DOHH2 (cell line): ENCODE results near the gene ZNF654.
"Not testable (repeated sequence)": the region's sequence is repeated elsewhere in the genome, so short reads cannot be mapped to it uniquely, and the experiment has no call there.

Experiments
- H3F3A ChIP-seq: fragments of 200-600 bp; sonication (generic), shearing (Covaris generic); 2 replicates; pipeline ENCODE4 v1.6.0; 2016; ENCODE audit warnings: antibody characterized with exemption, mild to moderate bottlenecking; ENCODE audit not compliant: control insufficient read depth, insufficient read depth
- H3K27ac ChIP-seq: fragments of 200-600 bp; sonication (generic); 2 replicates; pipeline ENCODE4 v1.5.1; 2014; ENCODE audit warnings: low read depth, mild to moderate bottlenecking, low read length, moderate library complexity
- H3K27me3 ChIP-seq: fragments of 200-600 bp; sonication (generic); 2 replicates; pipeline ENCODE4 v1.6.1; 2014; ENCODE audit warnings: mild to moderate bottlenecking, low read length, mixed read lengths; ENCODE audit not compliant: control insufficient read depth
- H3K36me3 ChIP-seq: fragments of 200-600 bp; sonication (generic); 2 replicates; pipeline ENCODE4 v1.6.1; 2014; ENCODE audit warnings: mild to moderate bottlenecking, low read length, moderate library complexity, mixed read lengths; ENCODE audit not compliant: control insufficient read depth
- H3K4me1 ChIP-seq: fragments of 200-600 bp; sonication (generic); 2 replicates; pipeline ENCODE4 v1.6.1; 2014; ENCODE audit warnings: mild to moderate bottlenecking, low read length, mixed read lengths; ENCODE audit not compliant: control insufficient read depth
- H3K4me2 ChIP-seq: fragments of 200-600 bp; sonication (generic); 2 replicates; pipeline ENCODE4 v1.6.0; 2014; ENCODE audit warnings: mild to moderate bottlenecking, low read length, moderate library complexity
- H3K4me3 ChIP-seq: fragments of 200-600 bp; sonication (generic); 2 replicates; pipeline ENCODE4 v1.5.1; 2014; ENCODE audit warnings: mild to moderate bottlenecking, low read length, mixed read lengths
- H3K79me2 ChIP-seq: fragments of 200-600 bp; sonication (generic); 2 replicates; pipeline ENCODE4 v1.6.1; 2014; ENCODE audit warnings: mild to moderate bottlenecking, low read length, mixed read lengths; ENCODE audit not compliant: control insufficient read depth
- H3K9me2 ChIP-seq: fragments of 200-600 bp; sonication (generic); replicated peaks from 2 replicates; pipeline ENCODE4 v1.6.1; 2014; ENCODE audit warnings: mild to moderate bottlenecking, low read length, mixed read lengths; ENCODE audit not compliant: control insufficient read depth
- H3K9me3 ChIP-seq: fragments of 200-600 bp; sonication (generic); 2 replicates; pipeline ENCODE4 v1.6.1; 2014; ENCODE audit warnings: antibody characterized with exemption, low read length, mixed read lengths; ENCODE audit not compliant: control insufficient read depth, insufficient read depth
- H4K20me1 ChIP-seq: fragments of 200-600 bp; sonication (generic); 2 replicates; pipeline ENCODE4 v1.6.0; 2014; ENCODE audit warnings: low read depth, mild to moderate bottlenecking, antibody characterized with exemption, low read length, moderate library complexity; ENCODE audit not compliant: control insufficient read depth, insufficient read depth
- EZH2phosphoT487 ChIP-seq: fragments of 200-600 bp; sonication (generic); IDR thresholded peaks from 2 replicates; pipeline ENCODE4 v1.6.1; 2017; ENCODE audit warnings: borderline replicate concordance, mild to moderate bottlenecking, antibody characterized with exemption, low read length, moderate library complexity, mixed read lengths
- TF ChIP-seq, protein P1 (sequence below): fragments of 200-600 bp; sonication (generic); IDR thresholded peaks from one replicate; pipeline ENCODE4 v1.5.1; 2014; ENCODE audit warnings: antibody characterized with exemption, mild to moderate bottlenecking, low read depth, low read length; ENCODE audit not compliant: poor library complexity, severe bottlenecking

The ZNF654 gene

GRCh38 chr3:88058581-88059379 is at the start of gene ZNF654, which contains the start of gene CGGBP1:
TSS of gene ZNF654 (plus strand) at chr3:88059255. CDS start at chr3:88059320, 65 bp downstream.
TSS of gene CGGBP1 (minus strand) at chr3:88059005. CDS start at chr3:88055976, 3,029 bp downstream.
- TF ChIP-seq, protein P1, sequence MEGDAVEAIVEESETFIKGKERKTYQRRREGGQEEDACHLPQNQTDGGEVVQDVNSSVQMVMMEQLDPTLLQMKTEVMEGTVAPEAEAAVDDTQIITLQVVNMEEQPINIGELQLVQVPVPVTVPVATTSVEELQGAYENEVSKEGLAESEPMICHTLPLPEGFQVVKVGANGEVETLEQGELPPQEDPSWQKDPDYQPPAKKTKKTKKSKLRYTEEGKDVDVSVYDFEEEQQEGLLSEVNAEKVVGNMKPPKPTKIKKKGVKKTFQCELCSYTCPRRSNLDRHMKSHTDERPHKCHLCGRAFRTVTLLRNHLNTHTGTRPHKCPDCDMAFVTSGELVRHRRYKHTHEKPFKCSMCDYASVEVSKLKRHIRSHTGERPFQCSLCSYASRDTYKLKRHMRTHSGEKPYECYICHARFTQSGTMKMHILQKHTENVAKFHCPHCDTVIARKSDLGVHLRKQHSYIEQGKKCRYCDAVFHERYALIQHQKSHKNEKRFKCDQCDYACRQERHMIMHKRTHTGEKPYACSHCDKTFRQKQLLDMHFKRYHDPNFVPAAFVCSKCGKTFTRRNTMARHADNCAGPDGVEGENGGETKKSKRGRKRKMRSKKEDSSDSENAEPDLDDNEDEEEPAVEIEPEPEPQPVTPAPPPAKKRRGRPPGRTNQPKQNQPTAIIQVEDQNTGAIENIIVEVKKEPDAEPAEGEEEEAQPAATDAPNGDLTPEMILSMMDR = no peak
- no peak for TF ChIP-seq EZH2phosphoT487

GRCh38 chr3:88010810-88011209 is 48.2 kb upstream of the ZNF654 start:
- no peak for TF ChIP-seq EZH2phosphoT487
- TF ChIP-seq, protein P1 = no peak
- Histone ChIP-seq H3K4me2 (no peak overlapping the region), H4K20me1 (no peaks in the 10 kb centered on the region), H3K27me3 (no peaks in the 10 kb centered on the region), H3F3A (no peaks in the 10 kb centered on the region), H3K4me1 (peaks cover 29% of the 10 kb centered on the region), H3K9me3 (no peaks in the 10 kb centered on the region), H3K4me3 (no peak overlapping the region), H3K36me3 (no peaks in the 10 kb centered on the region), H3K79me2 (no peaks in the 10 kb centered on the region), H3K27ac (no peak overlapping the region), H3K9me2 (no peaks in the 10 kb centered on the region)

More at GRCh38 chr3:88058581-88059379, at the start of gene ZNF654, which contains the start of gene CGGBP1:
- no peaks in the 10 kb centered on the region for H3K9me3 ChIP-seq
- peak within 1 kb of the TSS; percentile 92 for H3K4me2 ChIP-seq
- peaks cover 12% of the 10 kb centered on the region for H4K20me1 ChIP-seq
- H3K27me3 ChIP-seq = no peaks in the 10 kb centered on the region
- peak within 1 kb of the TSS; percentile 86 for H3K4me3 ChIP-seq
- peak within 1 kb of the TSS; percentile 67 for H3K27ac ChIP-seq
- peaks cover 34% of the 10 kb centered on the region for H3K4me1 ChIP-seq
- H3K9me2 ChIP-seq = no peaks in the 10 kb centered on the region
- H3K36me3 ChIP-seq = peaks cover 54% of the 10 kb centered on the region
- peaks cover 7% of the 10 kb centered on the region; the same call in 1 of the 2 replicates for H3F3A ChIP-seq
- peaks cover 83% of the 10 kb centered on the region for H3K79me2 ChIP-seq

DNA sequence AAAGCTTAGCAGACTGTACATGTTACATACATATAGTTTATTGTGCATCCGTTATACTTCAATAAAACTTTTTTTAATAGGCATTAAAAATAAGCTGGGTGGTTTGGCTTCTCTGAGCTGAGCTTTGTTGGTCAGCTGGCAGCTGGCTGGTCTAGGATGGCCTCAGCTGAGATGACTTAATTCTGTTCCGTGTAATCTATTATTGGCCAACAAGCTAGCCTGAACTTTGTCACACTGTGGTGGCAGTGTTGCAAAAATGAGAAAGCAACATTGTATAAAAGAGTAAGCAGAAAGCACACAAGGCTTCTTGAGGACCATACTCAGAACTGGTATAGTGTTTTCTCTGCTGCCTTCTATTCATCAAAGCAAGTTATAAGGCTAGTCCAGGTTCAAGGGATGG is 45.5 kb upstream of the ZNF654 start:
- Histone ChIP-seq H3F3A (no peaks in the 10 kb centered on the region), H3K27ac (no peak overlapping the region), H4K20me1 (no peaks in the 10 kb centered on the region), H3K9me3 (peaks cover 4% of the 10 kb centered on the region; the same call in 1 of the 2 replicates), H3K36me3 (no peaks in the 10 kb centered on the region), H3K9me2 (no peaks in the 10 kb centered on the region), H3K4me1 (peaks cover 22% of the 10 kb centered on the region), H3K4me2 (no peak overlapping the region), H3K4me3 (no peak overlapping the region), H3K27me3 (no peaks in the 10 kb centered on the region), H3K79me2 (no peaks in the 10 kb centered on the region)
- no peak for TF ChIP-seq EZH2phosphoT487
- TF ChIP-seq, protein P1 = no peak

DNA sequence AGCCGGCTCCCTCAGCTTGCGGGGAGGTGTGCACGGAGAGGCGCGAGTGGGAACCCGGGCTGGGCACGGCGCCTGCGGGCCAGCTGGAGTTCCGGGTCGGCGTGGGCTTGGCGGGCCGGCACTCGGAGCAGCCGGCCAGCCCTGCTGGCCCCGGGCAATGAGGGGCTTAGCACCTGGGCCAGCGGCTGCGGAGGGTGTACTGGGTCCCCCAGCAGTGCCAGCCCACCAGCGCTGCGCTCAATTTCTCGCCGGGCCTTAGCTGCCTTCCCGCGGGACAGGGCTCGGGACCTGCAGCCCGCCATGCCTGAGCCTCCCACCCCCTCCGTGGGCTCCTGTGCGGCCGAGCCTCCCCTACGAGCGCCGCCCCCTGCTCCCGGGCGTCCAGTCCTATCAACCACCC is 43.4 kb upstream of the ZNF654 start:
- not testable (repeated sequence) for H3K4me3 ChIP-seq, H3K36me3 ChIP-seq, H3K27me3 ChIP-seq, H3K9me3 ChIP-seq, H3F3A ChIP-seq, H3K79me2 ChIP-seq, H3K27ac ChIP-seq, H3K4me2 ChIP-seq, H3K9me2 ChIP-seq, H4K20me1 ChIP-seq
- peaks cover 23% of the 10 kb centered on the region for H3K4me1 ChIP-seq
